Measurements from ENCODE around the gene PPP1R18. TPM values are rescaled to one million over a fixed set of nuclear protein-coding genes. Genes with fewer than 3 reads are reported as not detected.

PPP1R18 gene
- total and polyA plus RNA-seq, 9 of the 15 experiments (the other 6 are each of a cell fraction or from before 2014, with no cell fraction given), result 12.0 to 99.2 (median 42.6) TPM

GRCh38 chr6:30654798-30655742 lies 31.4 kb downstream of the PPP1R18 start:
- no peak overlapping the region for H3K4me3 ChIP-seq
- TF ChIP-seq ZNF146 (CRISPR knock-in tag; IDR thresholded peaks at IDR 0.05; ENCODE audit: unreplicated experiment) (no peak), MAFF (IDR thresholded peaks at IDR 0.05; ENCODE audit: low read length) (peak; percentile 68), MYC (IDR thresholded peaks at IDR 0.05; ENCODE audit: low read depth, low read length) (no peak), MYC (CRISPR knock-in tag; IDR thresholded peaks at IDR 0.05; ENCODE audit: borderline replicate concordance, low read depth) (no peak), ZNF316 (IDR thresholded peaks at IDR 0.05) (peak; percentile 74), MAFK (IDR thresholded peaks at IDR 0.05; ENCODE audit: low read length) (peak; percentile 74), C11orf30 (IDR thresholded peaks at IDR 0.05; ENCODE audit: low read depth) (peak; percentile 52), MAFG (tag; conservative IDR thresholded peaks at IDR 0.05) (peak; percentile 56)
- no peaks in the 10 kb centered on the region for H3K9me1 ChIP-seq (ENCODE audit: control insufficient read depth, insufficient read depth, low read length)
- H3K27ac ChIP-seq (ENCODE audit: extremely low read depth, low read depth, low read length), result no peak overlapping the region
- DNase-seq (ENCODE audit: extremely low read depth in 1 of 4, low spot score in 3 of 4) (no peak), FAIRE-seq (no peak), ATAC-seq (no peak)
- no peaks in the 10 kb centered on the region for H4K20me1 ChIP-seq (replicated peaks; ENCODE audit: control insufficient read depth, insufficient read depth, low read length)
- no peak overlapping the region for H3K9ac ChIP-seq (ENCODE audit: insufficient read depth in 1 of 2, low read depth in 2 of 2, low read length in 2 of 2)
- WGBS (ENCODE audit: insufficient coverage, low coverage, missing lambda C conversion rate), result 90% methylated on average over 19 of the region's 19 CpGs
- no peaks in the 10 kb centered on the region; a peak in 1 of 5 replicates for H3K4me1 ChIP-seq (replicated peaks in 1 of 2; ENCODE audit: control insufficient read depth in 2 of 2, insufficient read depth in 2 of 2, low read length in 2 of 2)
- no peak overlapping the region for H2AFZ ChIP-seq (ENCODE audit: low read depth, low read length)
- CTCF ChIA-PET (ENCODE audit: low intra/inter-chr PET ratio), result no interaction called here
- in situ Hi-C loops (cut with MboI) (no loop called here), intact Hi-C loops (cut with micrococcal nuclease) (no loop called here)
- H3K79me2 ChIP-seq (ENCODE audit: control insufficient read depth, insufficient read depth, low read length), result no peaks in the 10 kb centered on the region
- peaks cover 92% of the 10 kb centered on the region for H3K36me3 ChIP-seq (ENCODE audit: control insufficient read depth, insufficient read depth, low read length)
- no peaks in the 10 kb centered on the region for H3K27me3 ChIP-seq (ENCODE audit: control insufficient read depth in 2 of 2, insufficient read depth in 2 of 2, low read length in 2 of 2)
- no peaks in the 10 kb centered on the region for H3K9me3 ChIP-seq (replicated peaks; ENCODE audit: control insufficient read depth, insufficient read depth, low read depth, low read length)
- BruUV-seq (replicated peaks), result no TSS peak
- POLR2A ChIA-PET, result interaction anchor here (1.0 to 2.6 kb wide), 4 partner anchors 12 to 62 kb away, joined by 3 to 9 read pairs (median 4); partner anchors contain the start of genes MDC1 and NRM
- no peak overlapping the region for H3K4me2 ChIP-seq (ENCODE audit: insufficient read depth, low read length)
